Liver (tissue), 9 donors: Measurements from ENCODE around the gene MED10. TPM values are rescaled to one million over a fixed set of nuclear protein-coding genes. Genes with fewer than 3 reads are reported as not detected.

ENCODE experiments used
- DNase-seq: peaks from one replicate; pipeline ENCODE4 v3.0.0-alpha.2; 2017; ENCODE audit warnings: low spot score
- H3K27ac ChIP-seq, 2 donors: one replicate each; pipeline ENCODE4 v1.7.0; 2013; ENCODE audit warnings: inconsistent platforms in 2 of 2, low read length in 2 of 2, control low read depth in 1 of 2, low read depth in 1 of 2, mild to moderate bottlenecking in 1 of 2
- H3K27me3 ChIP-seq, 4 donors: one replicate each; pipeline versions ENCODE4 v1.6.1 to v1.7.0; 2013; ENCODE audit warnings: low read length in 3 of 4, inconsistent platforms in 1 of 4, mild to moderate bottlenecking in 1 of 4, moderate library complexity in 1 of 4; ENCODE audit not compliant: control insufficient read depth in 4 of 4, insufficient read depth in 4 of 4
- H3K36me3 ChIP-seq, 4 donors: one replicate each; pipeline versions ENCODE4 v1.6.1 to v1.7.0; 2013; ENCODE audit warnings: low read length in 3 of 4, mild to moderate bottlenecking in 3 of 4, low read depth in 1 of 4, moderate library complexity in 1 of 4; ENCODE audit not compliant: control insufficient read depth in 4 of 4, insufficient read depth in 3 of 4
- H3K4me1 ChIP-seq, 4 donors: one replicate each; pipeline versions ENCODE4 v1.6.1 to v1.7.0; 2013; ENCODE audit warnings: low read length in 3 of 4, mild to moderate bottlenecking in 3 of 4, moderate library complexity in 1 of 4; ENCODE audit not compliant: control insufficient read depth in 4 of 4, insufficient read depth in 4 of 4
- H3K4me3 ChIP-seq, 3 donors: one replicate each; pipeline versions ENCODE4 v1.6.1 to v1.7.0; 2013; ENCODE audit warnings: low read length in 3 of 3, control low read depth in 1 of 3, low read depth in 1 of 3, mild to moderate bottlenecking in 1 of 3
- H3K9ac ChIP-seq, 2 donors: one replicate each; pipeline ENCODE4 v1.7.0; 2013; ENCODE audit warnings: low read length in 2 of 2, mild to moderate bottlenecking in 2 of 2, moderate library complexity in 2 of 2, control low read depth in 1 of 2, low read depth in 1 of 2
- H3K9me3 ChIP-seq, 4 donors: one replicate each; pipeline versions ENCODE4 v1.6.1 to v1.7.0; 2013; ENCODE audit warnings: low read length in 3 of 4; ENCODE audit not compliant: control insufficient read depth in 4 of 4
- EGR1 ChIP-seq, 2 donors: IDR thresholded peaks; 2 replicates each; pipeline ENCODE4 v1.6.1; 2016 to 2018; ENCODE audit warnings: antibody characterized with exemption in 2 of 2, low read depth in 2 of 2
- FOXA1 ChIP-seq: IDR thresholded peaks from 2 replicates; pipeline ENCODE4 v1.6.1; 2016; ENCODE audit warnings: antibody characterized with exemption
- FOXA2 ChIP-seq: IDR thresholded peaks from 2 replicates; pipeline ENCODE4 v1.6.1; 2016; ENCODE audit warnings: antibody characterized with exemption
- GABPA ChIP-seq, 2 donors: IDR thresholded peaks in 1 of 2; conservative IDR thresholded peaks in 1 of 2; 2 replicates each; pipeline ENCODE4 v1.6.1; 2016; ENCODE audit warnings: antibody characterized with exemption in 2 of 2, mild to moderate bottlenecking in 1 of 2, moderate library complexity in 1 of 2
- HNF4A ChIP-seq, 2 donors: conservative IDR thresholded peaks; 2 replicates each; pipeline ENCODE4 v1.6.1; 2016; ENCODE audit warnings: antibody characterized with exemption in 2 of 2, mild to moderate bottlenecking in 2 of 2
- HNF4G ChIP-seq: IDR thresholded peaks from 2 replicates; pipeline ENCODE4 v1.6.1; 2016; ENCODE audit warnings: antibody characterized with exemption
- JUND ChIP-seq, 2 donors: IDR thresholded peaks; 2 replicates each; pipeline ENCODE4 v1.6.1; 2016; ENCODE audit warnings: antibody characterized with exemption in 2 of 2
- NR2F2 ChIP-seq: IDR thresholded peaks from 2 replicates; pipeline ENCODE4 v1.6.1; 2016; ENCODE audit warnings: antibody characterized with exemption
- RAD21 ChIP-seq, 2 donors: IDR thresholded peaks; 2 replicates each; pipeline ENCODE4 v1.6.1; 2016; ENCODE audit warnings: antibody characterized with exemption in 2 of 2, mild to moderate bottlenecking in 2 of 2
- RXRA ChIP-seq, 2 donors: IDR thresholded peaks; 2 replicates each; pipeline ENCODE4 v1.6.1; 2017 to 2018; ENCODE audit warnings: antibody characterized with exemption in 2 of 2, mild to moderate bottlenecking in 1 of 2
- SP1 ChIP-seq: IDR thresholded peaks from 2 replicates; pipeline ENCODE4 v1.6.1; 2018; ENCODE audit warnings: antibody characterized with exemption, mild to moderate bottlenecking
- TAF1 ChIP-seq: conservative IDR thresholded peaks from 2 replicates; pipeline ENCODE4 v1.6.1; 2016; ENCODE audit warnings: antibody characterized with exemption, mild to moderate bottlenecking
- YY1 ChIP-seq: IDR thresholded peaks from 2 replicates; pipeline ENCODE4 v1.6.1; 2016; ENCODE audit warnings: antibody characterized with exemption, mild to moderate bottlenecking
- WGBS: extraction: QIAGEN DNeasy Blood & Tissue Kit; methylation state at CpG from one replicate; pipeline ENCODE4 v1.1.7; 2013; 5-methylcytosine and 5-hydroxymethylcytosine counted together
- polyA plus RNA-seq, 2 donors: library from polyadenylated mRNA; stranded (reverse) in 1 of 2; unstranded in 1 of 2; fragments of 200-250 nt in 1 of 2; fragments of >200 nt in 1 of 2; fragmentation: Nextera tagmentation in 1 of 2; extraction: Ambion mirVana in 1 of 2; gene quantifications; one replicate each; pipeline versions ENCODE4 v1.2.1 to v1.2.3, GENCODE V29; 2013 to 2015
- total RNA-seq, 2 donors: library from RNA; depleted of rRNA; stranded (reverse); fragments of >200 nt; gene quantifications; one replicate each; pipeline ENCODE4 v1.2.3, GENCODE V29; 2014
- TF ChIP-seq, protein P1 (sequence below): IDR thresholded peaks from 2 replicates; pipeline ENCODE4 v1.6.1; 2016; ENCODE audit warnings: antibody characterized with exemption, mild to moderate bottlenecking
- TF ChIP-seq, protein P2 (sequence below): IDR thresholded peaks from 2 replicates; pipeline ENCODE4 v1.6.1; 2016; ENCODE audit warnings: antibody characterized with exemption
- TF ChIP-seq, protein P3 (sequence below): fragments of 150-350 bp; IDR thresholded peaks from 2 replicates; pipeline ENCODE4 v1.5.1; 2017; ENCODE audit warnings: improper control_type of control experiment, low read depth, low read length; ENCODE audit not compliant: missing input control
- TF ChIP-seq, protein P4 (sequence below): IDR thresholded peaks from 2 replicates; pipeline ENCODE4 v1.6.1; 2016; ENCODE audit warnings: antibody characterized with exemption
- TF ChIP-seq, protein P5 (sequence below): IDR thresholded peaks from 2 replicates; pipeline ENCODE4 v1.6.1; 2016; ENCODE audit warnings: antibody characterized with exemption
- donor health status: healthy.
- donor health status: healthy.
- donor health status: healthy.
- donor health status: healthy.
- donor health status: healthy.

The MED10 gene, protein sequence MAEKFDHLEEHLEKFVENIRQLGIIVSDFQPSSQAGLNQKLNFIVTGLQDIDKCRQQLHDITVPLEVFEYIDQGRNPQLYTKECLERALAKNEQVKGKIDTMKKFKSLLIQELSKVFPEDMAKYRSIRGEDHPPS
- 1 to 10 TPM; 6.1 to 7.3 TPM for total RNA-seq
- 10 to 100 TPM; 15.7 to 31.5 TPM for polyA plus RNA-seq

DNA sequence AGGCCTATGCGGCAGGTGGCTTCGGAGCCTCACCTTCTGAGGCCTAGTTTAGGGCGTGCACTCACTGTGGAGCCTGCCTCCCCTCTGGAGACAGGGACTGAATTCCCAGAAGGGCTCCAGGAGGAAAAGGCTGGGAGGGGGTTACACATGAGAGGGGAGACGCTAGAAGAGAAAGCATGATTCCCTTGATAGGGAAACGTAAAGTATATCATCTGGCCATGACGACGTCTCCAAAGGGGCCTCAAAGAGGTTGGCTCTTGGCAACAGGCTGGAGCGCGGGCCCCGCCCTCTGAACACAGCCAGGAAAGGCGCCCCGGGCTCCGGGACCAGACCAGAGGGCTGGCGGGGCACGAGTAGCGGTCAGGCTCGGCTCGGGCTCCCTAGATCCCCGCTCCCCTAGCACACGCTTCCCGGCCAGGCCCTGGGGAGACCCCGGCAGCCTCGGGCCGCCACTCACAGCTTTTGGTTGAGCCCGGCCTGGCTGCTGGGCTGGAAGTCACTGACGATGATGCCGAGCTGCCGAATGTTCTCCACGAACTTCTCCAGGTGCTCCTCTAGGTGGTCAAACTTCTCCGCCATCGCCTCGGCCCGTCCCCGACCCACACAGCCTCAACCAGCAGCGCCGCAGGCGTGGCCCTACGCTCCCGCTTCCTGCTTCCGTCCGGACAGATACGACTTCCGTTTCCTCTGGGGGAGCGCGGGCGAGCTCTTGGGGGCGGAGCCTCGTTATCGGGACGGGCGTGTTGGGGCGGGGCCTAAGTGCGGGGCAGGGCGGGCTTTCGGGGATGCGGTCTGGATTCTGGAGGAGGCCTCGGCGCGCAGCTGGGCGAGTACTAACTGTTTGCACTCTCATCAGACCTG, at the start of gene MED10:
TSS of gene MED10 (minus strand) at position 643 of the 861 bp plus-strand sequence. CDS start at position 579, 64 bp downstream.
- Histone ChIP-seq H3K27ac (peak within 1 kb of the TSS; percentile 61 to 70), H3K4me1 (peaks cover 0 to 16% (median 10%) of the 10 kb centered on the region in 4 donors), H3K36me3 (peaks cover 0 to 25% (median 24%) of the 10 kb centered on the region in 4 donors), H3K27me3 (no peaks in the 10 kb centered on the region), H3K4me3 (peak within 1 kb of the TSS; percentile 77 to 92 (median 82)), H3K9ac (peak within 1 kb of the TSS; percentile 52 to 92), H3K9me3 (no peaks in the 10 kb centered on the region)
- under 1% methylated on average over 60 of the region's 60 CpGs for WGBS
- no peak for TF ChIP-seq NR2F2
- TF ChIP-seq, protein P1, sequence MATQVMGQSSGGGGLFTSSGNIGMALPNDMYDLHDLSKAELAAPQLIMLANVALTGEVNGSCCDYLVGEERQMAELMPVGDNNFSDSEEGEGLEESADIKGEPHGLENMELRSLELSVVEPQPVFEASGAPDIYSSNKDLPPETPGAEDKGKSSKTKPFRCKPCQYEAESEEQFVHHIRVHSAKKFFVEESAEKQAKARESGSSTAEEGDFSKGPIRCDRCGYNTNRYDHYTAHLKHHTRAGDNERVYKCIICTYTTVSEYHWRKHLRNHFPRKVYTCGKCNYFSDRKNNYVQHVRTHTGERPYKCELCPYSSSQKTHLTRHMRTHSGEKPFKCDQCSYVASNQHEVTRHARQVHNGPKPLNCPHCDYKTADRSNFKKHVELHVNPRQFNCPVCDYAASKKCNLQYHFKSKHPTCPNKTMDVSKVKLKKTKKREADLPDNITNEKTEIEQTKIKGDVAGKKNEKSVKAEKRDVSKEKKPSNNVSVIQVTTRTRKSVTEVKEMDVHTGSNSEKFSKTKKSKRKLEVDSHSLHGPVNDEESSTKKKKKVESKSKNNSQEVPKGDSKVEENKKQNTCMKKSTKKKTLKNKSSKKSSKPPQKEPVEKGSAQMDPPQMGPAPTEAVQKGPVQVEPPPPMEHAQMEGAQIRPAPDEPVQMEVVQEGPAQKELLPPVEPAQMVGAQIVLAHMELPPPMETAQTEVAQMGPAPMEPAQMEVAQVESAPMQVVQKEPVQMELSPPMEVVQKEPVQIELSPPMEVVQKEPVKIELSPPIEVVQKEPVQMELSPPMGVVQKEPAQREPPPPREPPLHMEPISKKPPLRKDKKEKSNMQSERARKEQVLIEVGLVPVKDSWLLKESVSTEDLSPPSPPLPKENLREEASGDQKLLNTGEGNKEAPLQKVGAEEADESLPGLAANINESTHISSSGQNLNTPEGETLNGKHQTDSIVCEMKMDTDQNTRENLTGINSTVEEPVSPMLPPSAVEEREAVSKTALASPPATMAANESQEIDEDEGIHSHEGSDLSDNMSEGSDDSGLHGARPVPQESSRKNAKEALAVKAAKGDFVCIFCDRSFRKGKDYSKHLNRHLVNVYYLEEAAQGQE, result no peak
- no peak for TF ChIP-seq FOXA1
- TF ChIP-seq, protein P2, sequence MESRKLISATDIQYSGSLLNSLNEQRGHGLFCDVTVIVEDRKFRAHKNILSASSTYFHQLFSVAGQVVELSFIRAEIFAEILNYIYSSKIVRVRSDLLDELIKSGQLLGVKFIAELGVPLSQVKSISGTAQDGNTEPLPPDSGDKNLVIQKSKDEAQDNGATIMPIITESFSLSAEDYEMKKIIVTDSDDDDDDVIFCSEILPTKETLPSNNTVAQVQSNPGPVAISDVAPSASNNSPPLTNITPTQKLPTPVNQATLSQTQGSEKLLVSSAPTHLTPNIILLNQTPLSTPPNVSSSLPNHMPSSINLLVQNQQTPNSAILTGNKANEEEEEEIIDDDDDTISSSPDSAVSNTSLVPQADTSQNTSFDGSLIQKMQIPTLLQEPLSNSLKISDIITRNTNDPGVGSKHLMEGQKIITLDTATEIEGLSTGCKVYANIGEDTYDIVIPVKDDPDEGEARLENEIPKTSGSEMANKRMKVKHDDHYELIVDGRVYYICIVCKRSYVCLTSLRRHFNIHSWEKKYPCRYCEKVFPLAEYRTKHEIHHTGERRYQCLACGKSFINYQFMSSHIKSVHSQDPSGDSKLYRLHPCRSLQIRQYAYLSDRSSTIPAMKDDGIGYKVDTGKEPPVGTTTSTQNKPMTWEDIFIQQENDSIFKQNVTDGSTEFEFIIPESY, result no peak
- no peak for TF ChIP-seq HNF4G
- TF ChIP-seq, protein P3, sequence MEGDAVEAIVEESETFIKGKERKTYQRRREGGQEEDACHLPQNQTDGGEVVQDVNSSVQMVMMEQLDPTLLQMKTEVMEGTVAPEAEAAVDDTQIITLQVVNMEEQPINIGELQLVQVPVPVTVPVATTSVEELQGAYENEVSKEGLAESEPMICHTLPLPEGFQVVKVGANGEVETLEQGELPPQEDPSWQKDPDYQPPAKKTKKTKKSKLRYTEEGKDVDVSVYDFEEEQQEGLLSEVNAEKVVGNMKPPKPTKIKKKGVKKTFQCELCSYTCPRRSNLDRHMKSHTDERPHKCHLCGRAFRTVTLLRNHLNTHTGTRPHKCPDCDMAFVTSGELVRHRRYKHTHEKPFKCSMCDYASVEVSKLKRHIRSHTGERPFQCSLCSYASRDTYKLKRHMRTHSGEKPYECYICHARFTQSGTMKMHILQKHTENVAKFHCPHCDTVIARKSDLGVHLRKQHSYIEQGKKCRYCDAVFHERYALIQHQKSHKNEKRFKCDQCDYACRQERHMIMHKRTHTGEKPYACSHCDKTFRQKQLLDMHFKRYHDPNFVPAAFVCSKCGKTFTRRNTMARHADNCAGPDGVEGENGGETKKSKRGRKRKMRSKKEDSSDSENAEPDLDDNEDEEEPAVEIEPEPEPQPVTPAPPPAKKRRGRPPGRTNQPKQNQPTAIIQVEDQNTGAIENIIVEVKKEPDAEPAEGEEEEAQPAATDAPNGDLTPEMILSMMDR, result no peak
- peak; percentile 25 for TF ChIP-seq TAF1
- TF ChIP-seq, protein P4, sequence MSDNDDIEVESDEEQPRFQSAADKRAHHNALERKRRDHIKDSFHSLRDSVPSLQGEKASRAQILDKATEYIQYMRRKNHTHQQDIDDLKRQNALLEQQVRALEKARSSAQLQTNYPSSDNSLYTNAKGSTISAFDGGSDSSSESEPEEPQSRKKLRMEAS, result peak; percentile 92
- TF ChIP-seq SP1, result peak; percentile 61
- TF ChIP-seq HNF4A (conservative IDR thresholded peaks at IDR 0.05), result no peak
- no peak for TF ChIP-seq FOXA2
- TF ChIP-seq YY1, result peak; percentile 9
- TF ChIP-seq EGR1 (IDR thresholded peaks at IDR 0.05; ENCODE audit: low read depth in 2 of 2), result peak; percentile 88 to 89
- TF ChIP-seq RXRA (IDR thresholded peaks at IDR 0.05), result peak in 1 of 2 donors; percentile 24
- no peak for TF ChIP-seq JUND (IDR thresholded peaks at IDR 0.05)
- peak; percentile 55 to 62 for TF ChIP-seq RAD21 (IDR thresholded peaks at IDR 0.05)
- TF ChIP-seq, protein P5, sequence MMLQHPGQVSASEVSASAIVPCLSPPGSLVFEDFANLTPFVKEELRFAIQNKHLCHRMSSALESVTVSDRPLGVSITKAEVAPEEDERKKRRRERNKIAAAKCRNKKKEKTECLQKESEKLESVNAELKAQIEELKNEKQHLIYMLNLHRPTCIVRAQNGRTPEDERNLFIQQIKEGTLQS, result no peak
- TF ChIP-seq GABPA (IDR thresholded peaks at IDR 0.05 in 1 of 2, conservative IDR thresholded peaks at IDR 0.05 in 1 of 2), result peak; percentile 87 to 96
- peak; percentile 95 for DNase-seq
